Activated naive CD4-positive, alpha-beta T cell treated with anti-CD3 and anti-CD28 coated beads for 36 hours (primary cell): Measurements from ENCODE around the gene LMF1. TPM values are rescaled to one million over a fixed set of nuclear protein-coding genes. Genes with fewer than 3 reads are reported as not detected.

Source experiments
- CTCF ChIA-PET: fragments of 350-600 bp; sonication (Branson Sonifier 250); formaldehyde crosslinking; loops from one replicate; lab custom pipeline; 2021; ENCODE audit warnings: antibody characterized with exemption; lab: Charles Lee
- DNase-seq: peaks from one replicate; pipeline ENCODE4 v3.0.0-alpha.2; 2020
- H3K27ac Mint-ChIP-seq: one replicate; pipeline ENCODE4 v1.8.0; 2021; ENCODE audit warnings: mild to moderate bottlenecking, mixed read lengths
- H3K27me3 Mint-ChIP-seq: one replicate; pipeline ENCODE4 v1.8.0; 2021; ENCODE audit warnings: low read depth, mixed read lengths
- H3K36me3 Mint-ChIP-seq: one replicate; pipeline ENCODE4 v1.8.0; 2021; ENCODE audit warnings: low read depth, mixed read lengths
- H3K4me1 Mint-ChIP-seq: one replicate; pipeline ENCODE4 v1.8.0; 2021; ENCODE audit warnings: low read depth, mixed read lengths
- H3K4me3 Mint-ChIP-seq: one replicate; pipeline ENCODE4 v1.8.0; 2021; ENCODE audit warnings: mild to moderate bottlenecking, moderate library complexity, mixed read lengths
- H3K9me3 Mint-ChIP-seq: one replicate; pipeline ENCODE4 v1.8.0; 2021; ENCODE audit warnings: mixed read lengths
- intact Hi-C: fragments of 100-400 bp; cut with micrococcal nuclease; formaldehyde crosslinking; loops from one replicate; pipeline ENCODE4 v1.15.1; 2023
- total RNA-seq, 2 experiments: library from RNA; stranded (reverse); gene quantifications; one replicate each; pipeline ENCODE4 v1.2.3, GENCODE V29; 2021

The LMF1 gene
- total RNA-seq, 2 experiments from 2014 or later: 11.5 to 12.3 TPM

- Mint-ChIP-seq H3K27ac (no peak overlapping the region), H3K27me3 (no peaks in the 10 kb centered on the region), H3K4me3 (no peak overlapping the region), H3K9me3 (peaks cover 18% of the 10 kb centered on the region), H3K4me1 (no peaks in the 10 kb centered on the region), H3K36me3 (peaks cover 11% of the 10 kb centered on the region)
- intact Hi-C loops: no loop called here
- DNase-seq: no peak
- CTCF ChIA-PET: no interaction called here
Measured at GRCh38 chr16:856811-857210, 114.0 kb downstream of the LMF1 start.

- Mint-ChIP-seq H3K36me3 (peaks cover 11% of the 10 kb centered on the region), H3K9me3 (peaks cover 14% of the 10 kb centered on the region), H3K27me3 (no peaks in the 10 kb centered on the region), H3K27ac (no peak overlapping the region), H3K4me3 (no peak overlapping the region), H3K4me1 (no peaks in the 10 kb centered on the region)
- no peak for DNase-seq
- CTCF ChIA-PET: no interaction called here
- intact Hi-C loops: no loop called here
Measured at GRCh38 chr16:856101-856500, 114.7 kb downstream of the LMF1 start.

DNA sequence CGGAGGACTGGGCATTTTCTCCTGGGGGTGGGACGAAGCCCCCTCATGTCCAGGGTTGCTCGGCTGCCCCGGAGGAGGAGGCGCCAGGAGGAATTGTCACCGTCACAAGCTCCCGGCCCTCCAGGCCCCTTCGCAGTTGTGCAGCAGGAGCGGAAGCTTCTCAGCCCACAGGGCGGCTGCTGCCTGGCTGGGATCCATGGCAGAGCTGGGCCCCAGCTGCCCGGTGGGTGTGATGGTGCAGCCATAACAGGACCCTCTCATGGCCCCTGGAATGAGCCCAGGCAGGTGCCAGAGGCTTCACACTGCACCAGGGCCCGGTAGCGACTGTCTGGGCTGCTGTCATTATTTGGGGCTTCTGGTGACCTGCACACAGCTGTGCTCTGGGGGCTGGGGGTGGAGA lies 115.3 kb downstream of the LMF1 start:
- Mint-ChIP-seq H3K27ac (no peak overlapping the region), H3K27me3 (no peaks in the 10 kb centered on the region), H3K9me3 (peaks cover 8% of the 10 kb centered on the region), H3K4me3 (no peak overlapping the region), H3K4me1 (no peaks in the 10 kb centered on the region), H3K36me3 (peaks cover 8% of the 10 kb centered on the region)
- no peak for DNase-seq
- intact Hi-C loops: no loop called here
- CTCF ChIA-PET: no interaction called here

DNA sequence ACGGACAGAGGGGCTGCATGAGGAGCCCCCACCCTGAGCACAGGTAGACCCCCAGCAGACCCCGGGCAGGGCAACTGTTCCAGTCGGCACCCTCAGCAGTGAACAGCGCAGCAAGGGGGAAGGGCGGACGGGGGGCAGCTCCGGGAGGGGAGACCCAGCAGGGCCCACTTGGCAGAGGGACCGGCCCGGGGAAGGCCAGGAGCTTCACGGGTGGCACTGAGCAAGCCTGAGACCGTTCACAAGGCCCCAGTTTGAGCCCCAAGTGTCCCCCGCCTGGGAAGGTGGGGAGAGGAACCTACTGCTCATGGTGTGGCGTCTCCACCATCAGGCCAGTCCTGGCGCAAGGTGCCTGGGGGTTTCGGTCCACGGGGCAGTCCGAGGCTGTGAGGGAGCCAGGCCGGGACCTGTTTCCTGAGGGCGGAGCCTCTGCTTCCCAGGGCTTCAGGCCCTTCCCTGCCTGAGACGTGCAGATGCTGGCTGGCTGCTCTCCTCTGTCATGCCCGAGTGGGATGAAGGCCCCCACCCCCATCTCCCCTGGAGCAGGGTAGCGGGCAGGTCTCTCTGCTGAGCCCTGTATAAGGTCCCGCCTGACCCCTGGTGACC lies 115.9 kb downstream of the LMF1 start:
- Mint-ChIP-seq H3K4me3 (no peak overlapping the region), H3K27ac (no peak overlapping the region), H3K27me3 (no peaks in the 10 kb centered on the region), H3K4me1 (no peaks in the 10 kb centered on the region), H3K36me3 (peaks cover 8% of the 10 kb centered on the region), H3K9me3 (peaks cover 6% of the 10 kb centered on the region)
- DNase-seq: no peak
- CTCF ChIA-PET: no interaction called here
- intact Hi-C loops: no loop called here

DNA sequence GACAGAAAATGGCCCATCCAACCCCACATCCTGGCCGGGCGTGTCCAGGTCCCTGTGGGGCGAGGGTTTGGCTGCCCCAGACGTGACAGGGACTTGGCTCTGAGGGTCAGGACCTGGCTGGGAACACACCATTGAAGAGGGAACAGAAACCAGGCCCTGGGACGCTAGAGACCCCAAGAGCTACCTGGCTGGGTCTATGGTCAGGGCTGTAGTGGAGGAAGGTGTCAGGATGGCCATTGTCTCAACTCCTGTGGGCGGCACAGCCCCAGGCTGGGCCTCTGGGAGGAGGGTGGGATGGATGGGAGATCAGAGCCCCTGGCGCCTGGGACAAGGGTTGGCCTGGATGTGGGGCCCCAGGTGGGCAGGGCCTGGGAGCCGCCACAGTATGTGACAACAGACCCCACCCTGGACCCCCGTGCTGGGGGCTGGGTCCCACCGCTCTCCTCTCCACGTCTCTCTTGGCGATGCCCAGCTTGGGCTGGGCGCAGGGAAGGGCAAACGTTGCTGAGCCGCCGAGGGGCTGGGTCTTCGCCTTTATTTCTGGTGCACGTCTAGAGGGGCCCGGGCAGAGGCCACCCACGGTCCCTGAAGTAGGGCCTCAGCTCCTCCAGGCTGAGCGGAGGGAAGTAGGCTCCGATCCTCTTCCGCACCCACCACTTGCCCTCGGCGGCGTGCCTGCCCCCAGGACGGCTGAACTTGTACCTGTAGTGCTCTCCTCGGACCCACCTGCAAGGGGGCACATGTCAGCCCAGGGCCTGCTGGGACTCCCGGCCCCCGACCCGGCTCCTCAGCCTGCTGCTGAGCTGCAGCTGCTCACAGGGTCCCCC lies 116.6 kb downstream of the LMF1 start:
- DNase-seq: no peak
- CTCF ChIA-PET: no interaction called here
- no peaks in the 10 kb centered on the region for H3K4me1 Mint-ChIP-seq
- H3K27me3 Mint-ChIP-seq: no peaks in the 10 kb centered on the region
- H3K27ac Mint-ChIP-seq: no peak overlapping the region
- H3K4me3 Mint-ChIP-seq: no peak overlapping the region
- H3K9me3 Mint-ChIP-seq: peaks cover 4% of the 10 kb centered on the region
- intact Hi-C loops: no loop called here
- peaks cover 6% of the 10 kb centered on the region for H3K36me3 Mint-ChIP-seq

GRCh38 chr16:853306-853705 lies 117.5 kb downstream of the LMF1 start:
- H3K27me3 Mint-ChIP-seq: no peaks in the 10 kb centered on the region
- H3K27ac Mint-ChIP-seq: no peak overlapping the region
- peaks cover 2% of the 10 kb centered on the region for H3K9me3 Mint-ChIP-seq
- no peak overlapping the region for H3K4me3 Mint-ChIP-seq
- DNase-seq: no peak
- peaks cover 6% of the 10 kb centered on the region for H3K36me3 Mint-ChIP-seq
- intact Hi-C loops: no loop called here
- H3K4me1 Mint-ChIP-seq: no peaks in the 10 kb centered on the region
- CTCF ChIA-PET: no interaction called here

GRCh38 chr16:852451-853185 lies 118.2 kb downstream of the LMF1 start:
- H3K9me3 Mint-ChIP-seq: peaks cover 2% of the 10 kb centered on the region

DNA sequence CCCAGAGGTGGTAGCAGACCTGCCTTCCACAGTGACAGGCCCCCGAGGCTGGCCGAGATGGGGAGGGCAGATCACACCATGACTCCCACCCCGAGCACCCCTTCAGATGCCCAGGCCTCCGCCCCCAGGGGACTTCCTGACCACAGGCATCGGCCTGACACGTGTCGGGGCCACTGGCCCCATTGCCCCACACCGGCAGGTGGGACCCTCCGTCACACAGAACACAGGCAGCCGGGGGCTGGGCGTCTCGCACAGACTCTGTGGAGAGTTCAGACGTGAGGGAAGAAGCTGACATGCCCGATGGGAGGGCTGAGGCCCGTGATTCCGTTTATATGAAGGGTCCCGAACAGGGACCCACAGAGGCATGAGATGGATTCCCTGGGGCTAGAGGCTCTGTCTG lies 118.9 kb downstream of the LMF1 start:
- H3K4me3 Mint-ChIP-seq: no peak overlapping the region
- peaks cover 2% of the 10 kb centered on the region for H3K9me3 Mint-ChIP-seq
- H3K36me3 Mint-ChIP-seq: peaks cover 2% of the 10 kb centered on the region
- intact Hi-C loops: no loop called here
- H3K4me1 Mint-ChIP-seq: no peaks in the 10 kb centered on the region
- no peaks in the 10 kb centered on the region for H3K27me3 Mint-ChIP-seq
- no peak for DNase-seq
- CTCF ChIA-PET: no interaction called here
- H3K27ac Mint-ChIP-seq: no peak overlapping the region

More at GRCh38 chr16:852451-853185, 118.2 kb downstream of the LMF1 start:
- CTCF ChIA-PET: no interaction called here
- no peaks in the 10 kb centered on the region for H3K27me3 Mint-ChIP-seq
- intact Hi-C loops: no loop called here
- no peaks in the 10 kb centered on the region for H3K4me1 Mint-ChIP-seq
- peaks cover 6% of the 10 kb centered on the region for H3K36me3 Mint-ChIP-seq
- no peak overlapping the region for H3K27ac Mint-ChIP-seq
- no peak overlapping the region for H3K4me3 Mint-ChIP-seq
- DNase-seq: no peak

- DNase-seq: no peak
Measured at GRCh38 chr16:851209-851810, 119.5 kb downstream of the LMF1 start.

DNA sequence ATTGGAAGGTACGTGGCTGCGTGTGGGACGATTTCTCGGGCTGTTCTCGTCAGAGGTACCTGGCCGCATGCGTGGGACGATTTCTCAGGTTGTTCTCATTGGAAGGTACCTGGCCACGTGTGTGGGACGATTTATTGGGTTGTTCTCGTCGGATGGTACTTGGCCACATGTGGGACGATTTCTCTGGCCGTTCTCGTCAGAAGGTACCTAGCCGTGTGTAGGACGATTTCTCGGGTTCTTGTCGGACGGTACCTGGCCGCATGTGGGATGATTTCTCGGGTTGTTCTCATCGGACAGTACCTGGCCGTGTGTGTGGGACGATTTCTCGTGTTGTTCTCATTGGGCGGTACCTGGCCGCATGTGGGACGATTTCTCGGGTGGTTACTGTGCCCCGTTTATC lies 120.1 kb downstream of the LMF1 start:
- Mint-ChIP-seq H3K4me1 (no peaks in the 10 kb centered on the region), H3K9me3 (no peaks in the 10 kb centered on the region), H3K27ac (no peak overlapping the region), H3K4me3 (no peak overlapping the region), H3K36me3 (no peaks in the 10 kb centered on the region), H3K27me3 (no peaks in the 10 kb centered on the region)
- CTCF ChIA-PET: no interaction called here
- DNase-seq: no peak
- intact Hi-C loops: no loop called here

More at GRCh38 chr16:851209-851810, 119.5 kb downstream of the LMF1 start:
- Mint-ChIP-seq H3K27me3 (no peaks in the 10 kb centered on the region), H3K9me3 (peaks cover 2% of the 10 kb centered on the region), H3K27ac (no peak overlapping the region), H3K4me3 (no peak overlapping the region), H3K4me1 (no peaks in the 10 kb centered on the region), H3K36me3 (no peaks in the 10 kb centered on the region)
- intact Hi-C loops: no loop called here
- CTCF ChIA-PET: no interaction called here

- no peaks in the 10 kb centered on the region for H3K4me1 Mint-ChIP-seq
- DNase-seq: no peak
- no peaks in the 10 kb centered on the region for H3K9me3 Mint-ChIP-seq
- H3K36me3 Mint-ChIP-seq: no peaks in the 10 kb centered on the region
- no peak overlapping the region for H3K27ac Mint-ChIP-seq
- H3K4me3 Mint-ChIP-seq: no peak overlapping the region
- H3K27me3 Mint-ChIP-seq: no peaks in the 10 kb centered on the region
- CTCF ChIA-PET: no interaction called here
- intact Hi-C loops: no loop called here
Measured at GRCh38 chr16:848510-849253, 122.1 kb downstream of the LMF1 start.
